GM04504 (cell line): Measurements from ENCODE around the gene LPIN1.
"Not testable (repeated sequence)": the region's sequence is repeated elsewhere in the genome, so short reads cannot be mapped to it uniquely, and the experiment has no call there.

Experiments
- DNase-seq: peaks from one replicate; pipeline ENCODE4 v3.0.0-alpha.2; 2012; ENCODE audit warnings: low read depth

LPIN1 gene

GRCh38 chr2:11811036-11811654, 64.7 kb downstream of the LPIN1 start:
- DNase-seq = no peak

DNA sequence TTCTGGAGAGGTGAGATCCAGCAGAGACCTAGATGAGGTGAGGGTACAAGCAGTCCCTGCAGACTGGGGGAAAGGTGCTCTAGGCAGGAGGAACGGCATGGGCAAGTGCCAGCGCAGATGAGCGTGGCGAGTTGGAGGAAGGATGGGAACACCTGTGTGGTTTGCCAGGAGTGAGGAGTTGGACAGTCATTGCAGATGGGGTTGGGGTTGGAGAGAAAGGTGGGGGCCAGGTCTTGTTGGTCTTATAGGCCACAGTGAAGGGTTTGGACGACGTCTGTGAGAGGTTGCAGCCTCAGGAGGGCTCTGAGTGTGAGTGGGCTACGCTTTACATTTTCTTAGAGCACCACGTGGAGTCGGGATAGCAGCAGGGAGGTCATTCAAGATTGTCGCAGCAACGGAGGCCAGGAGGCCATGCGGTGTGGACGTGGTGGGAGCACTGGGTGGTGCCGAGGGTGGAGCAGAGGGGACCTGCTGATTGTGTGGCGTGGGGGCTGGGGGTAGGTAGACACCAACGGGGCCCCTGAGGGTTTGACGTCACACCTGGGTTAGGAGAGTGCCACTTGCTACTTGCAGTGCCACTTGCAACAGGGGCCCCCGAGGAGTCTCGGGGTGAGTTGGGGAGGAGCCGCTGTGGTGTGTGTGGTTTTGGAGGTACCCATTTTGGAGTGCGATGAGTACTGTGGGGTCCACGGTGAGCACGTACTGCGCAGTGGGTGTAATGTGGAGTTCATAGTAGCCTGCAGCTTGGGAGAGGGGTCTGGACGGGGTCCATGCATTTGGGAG, 66.2 kb downstream of the LPIN1 start:
- no peak for DNase-seq

- DNase-seq = not testable (repeated sequence)
Measured at GRCh38 chr2:11813345-11813744, 66.9 kb downstream of the LPIN1 start.

- DNase-seq = no peak
Measured at GRCh38 chr2:11813951-11814350, 67.5 kb downstream of the LPIN1 start.

DNA sequence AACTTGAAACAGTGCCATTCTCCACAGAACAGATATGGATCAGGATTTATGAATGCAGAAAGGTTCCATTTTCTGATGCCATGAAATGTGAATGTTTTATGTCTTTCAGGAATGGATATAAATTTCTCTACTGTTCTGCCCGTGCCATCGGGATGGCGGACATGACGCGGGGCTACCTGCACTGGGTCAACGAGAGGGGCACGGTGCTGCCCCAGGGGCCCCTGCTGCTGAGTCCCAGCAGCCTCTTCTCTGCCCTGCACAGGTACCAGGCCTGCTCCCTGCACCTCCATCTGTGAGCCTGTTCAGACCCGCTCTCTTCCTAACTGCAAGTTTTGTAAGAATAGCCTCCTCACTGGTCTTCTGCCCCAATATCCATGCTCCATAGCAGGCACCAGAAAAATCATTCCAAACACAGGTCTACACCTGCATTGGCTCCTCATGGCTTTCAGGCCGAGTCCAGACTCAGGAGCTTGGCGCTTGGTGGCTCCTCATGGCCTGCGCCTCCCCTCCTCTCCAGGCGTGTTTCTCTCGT, 68.6 kb downstream of the LPIN1 start:
- no peak for DNase-seq

DNA sequence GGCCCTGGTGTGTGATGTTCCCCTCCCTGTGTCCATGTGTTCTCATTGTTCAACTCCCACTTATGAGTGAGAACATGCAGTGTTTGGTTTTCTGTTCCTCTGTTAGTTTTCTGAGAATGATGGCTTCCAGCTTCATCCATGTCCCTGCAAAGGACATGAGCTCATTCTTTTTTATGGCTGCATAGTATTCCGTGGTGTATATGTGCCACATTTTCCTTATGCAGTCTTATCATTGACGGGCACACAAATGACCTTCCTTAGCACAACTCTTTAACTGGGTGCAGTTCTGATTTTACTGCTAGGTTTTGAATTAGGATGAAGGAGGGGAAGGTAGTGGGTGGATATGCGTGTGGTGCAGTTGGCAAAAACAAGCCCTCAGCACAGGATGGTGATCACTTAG, 70.5 kb downstream of the LPIN1 start:
- not testable (repeated sequence) for DNase-seq

- no peak for DNase-seq
Measured at GRCh38 chr2:11819235-11819729, 72.8 kb downstream of the LPIN1 start.

- DNase-seq = no peak
Measured at GRCh38 chr2:11820650-11821049, 74.2 kb downstream of the LPIN1 start.

- no peak for DNase-seq
Measured at GRCh38 chr2:11821705-11822104, 75.3 kb downstream of the LPIN1 start.

GRCh38 chr2:11822359-11822745, 75.9 kb downstream of the LPIN1 start:
- not testable (repeated sequence) for DNase-seq

DNA sequence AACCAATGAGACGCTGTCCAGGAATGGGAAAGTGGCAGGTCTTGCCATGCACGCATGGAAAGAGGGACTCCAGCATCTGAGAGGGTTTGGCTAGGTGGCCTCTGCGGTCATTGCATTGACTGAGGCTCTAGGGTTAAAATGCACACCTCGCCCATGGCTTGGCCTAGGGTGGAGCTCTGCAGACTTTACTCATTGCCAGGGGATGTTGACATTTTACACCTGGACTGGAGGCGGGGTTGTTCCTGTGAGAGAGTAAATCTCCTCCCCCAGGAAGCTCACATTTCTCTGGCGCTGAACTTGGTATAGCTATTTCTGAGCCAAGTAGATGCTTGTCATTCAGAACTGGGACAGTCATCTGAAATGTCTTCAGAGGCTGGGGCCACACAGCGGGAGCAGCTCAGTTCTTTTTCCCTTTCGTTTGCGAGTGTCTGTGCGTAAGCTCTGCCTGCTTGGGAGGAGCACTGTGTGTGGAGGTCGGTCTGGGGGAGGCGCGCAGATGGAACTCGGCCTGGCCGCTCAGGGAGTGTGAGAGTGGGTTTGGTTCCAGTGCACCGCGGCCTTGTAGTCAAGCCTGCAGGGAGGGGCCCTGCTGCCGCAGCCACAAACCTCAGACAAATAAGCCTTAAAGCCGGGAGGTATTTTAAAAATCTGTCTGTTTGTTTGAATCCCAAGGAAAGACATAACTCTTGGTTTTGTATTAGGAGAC, 76.5 kb downstream of the LPIN1 start:
- DNase-seq = no peak

- no peak for DNase-seq
Measured at GRCh38 chr2:11824901-11825828, 78.7 kb downstream of the LPIN1 start.

DNA sequence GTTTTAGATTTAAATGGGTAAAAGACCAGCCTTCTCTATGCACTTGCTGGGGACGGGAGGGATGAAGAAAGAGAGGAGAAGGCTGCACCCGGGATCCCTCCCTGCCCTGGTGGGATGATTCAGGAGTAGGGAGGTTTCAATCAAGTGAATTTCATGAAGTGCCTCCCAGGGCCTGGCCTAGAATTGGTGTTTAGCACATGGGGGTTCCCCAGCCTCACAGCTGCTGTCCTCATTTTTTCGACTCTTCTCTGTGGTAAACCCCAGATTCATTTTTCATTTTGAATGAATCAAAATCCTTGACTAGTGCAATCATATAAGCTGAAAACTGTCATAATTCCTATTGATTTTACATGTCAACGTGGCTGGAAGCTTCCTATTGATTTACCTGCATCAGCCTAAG, 81.1 kb downstream of the LPIN1 start:
- DNase-seq = no peak

DNA sequence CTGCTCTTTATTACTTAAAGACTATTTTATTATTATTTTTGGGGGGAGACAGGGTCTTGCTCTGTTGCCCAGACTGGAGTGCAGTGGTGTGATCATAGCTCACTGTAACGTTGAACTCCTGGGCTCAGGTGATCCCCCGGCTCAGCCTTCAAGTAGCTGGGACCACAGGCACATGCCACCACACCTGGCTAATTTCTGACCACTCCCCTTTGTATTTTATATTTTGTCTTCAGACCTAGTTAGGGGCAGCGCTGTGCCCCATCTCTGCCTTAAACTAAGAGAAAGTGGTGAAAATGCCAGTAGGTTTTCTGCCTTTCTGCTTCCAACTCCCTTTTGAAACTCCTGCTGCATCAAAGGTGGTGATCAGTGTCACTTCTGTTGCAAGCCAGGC, 82.5 kb downstream of the LPIN1 start:
- DNase-seq = no peak

- DNase-seq = no peak
Measured at GRCh38 chr2:11829324-11829946, 83.0 kb downstream of the LPIN1 start.

- peak; percentile 92 for DNase-seq
Measured at GRCh38 chr2:11829947-11830707, 83.7 kb downstream of the LPIN1 start.

GRCh38 chr2:11830708-11831301, 84.4 kb downstream of the LPIN1 start:
- DNase-seq = no peak

DNA sequence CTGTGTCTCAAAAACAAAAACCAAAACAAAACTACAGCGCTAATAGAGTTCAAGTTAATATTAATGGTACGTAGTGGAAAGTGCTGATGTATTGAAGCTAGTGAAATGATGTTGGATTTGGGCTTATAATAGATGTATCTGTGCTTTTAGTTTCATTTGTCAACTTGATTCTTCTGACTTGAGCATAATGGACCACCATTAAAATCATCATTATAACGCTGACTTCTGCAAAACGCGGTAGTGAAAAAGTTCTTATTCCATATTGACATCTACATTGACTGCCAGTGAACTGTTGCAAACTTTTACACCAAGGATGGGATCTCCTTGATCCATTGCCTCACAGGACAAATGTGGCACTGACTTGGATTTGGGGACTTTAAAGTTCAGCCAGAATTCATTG, 85.0 kb downstream of the LPIN1 start:
- DNase-seq = no peak

GRCh38 chr2:11832531-11832930, 86.1 kb downstream of the LPIN1 start:
- no peak for DNase-seq

DNA sequence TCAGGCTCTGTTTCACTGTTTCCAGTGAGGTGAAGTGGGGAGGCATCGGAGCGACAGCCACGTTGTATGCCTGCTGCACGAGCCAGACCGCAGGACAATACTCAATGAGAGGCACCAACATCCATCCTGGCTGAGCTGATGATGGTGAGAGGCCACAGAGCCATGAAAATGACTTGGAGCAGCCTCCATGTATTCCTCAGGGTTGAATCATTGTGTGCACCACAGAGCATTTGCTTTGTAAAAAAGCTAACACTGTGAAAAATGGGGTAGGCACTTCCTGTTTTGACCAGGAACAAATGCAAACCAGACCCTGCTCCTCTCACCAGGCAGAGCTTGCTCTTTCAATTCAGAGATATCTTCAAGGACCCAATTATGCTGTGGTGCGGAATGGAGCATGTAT, 87.2 kb downstream of the LPIN1 start:
- DNase-seq = peak; percentile 74
